Upper lobe of left lung (tissue), 6 donors: ENCODE results near the gene FEZ2. TPM values are rescaled to one million over a fixed set of nuclear protein-coding genes. Genes with fewer than 3 reads are reported as not detected.

Source experiments
- ATAC-seq, 2 donors: fragments of 200-7000 bp; cut with Tn5 transposase; one replicate each; pipeline ENCODE4 v1.9.1; 2022; ENCODE audit warnings: mild to moderate bottlenecking in 2 of 2, moderate library complexity in 2 of 2; ENCODE audit not compliant: low FRiP score in 2 of 2
- DNase-seq, 2 donors: peaks; one replicate each; pipeline ENCODE4 v3.0.0-alpha.2; 2019 to 2020
- H3K27ac ChIP-seq, 4 donors: fragments of 200-600 bp; sonication (generic); one replicate each; pipeline ENCODE4 v1.5.1; 2016 to 2019
- H3K27me3 ChIP-seq, 4 donors: fragments of 200-600 bp; sonication (generic); one replicate each; pipeline ENCODE4 v1.5.1; 2017 to 2019
- H3K36me3 ChIP-seq, 4 donors: fragments of 200-600 bp; sonication (generic); one replicate each; pipeline ENCODE4 v1.5.1; 2016 to 2019
- H3K4me1 ChIP-seq, 4 donors: fragments of 200-600 bp; sonication (generic); one replicate each; pipeline ENCODE4 v1.5.1; 2018 to 2019
- H3K4me3 ChIP-seq, 4 donors: fragments of 200-600 bp; sonication (generic); one replicate each; pipeline ENCODE4 v1.5.1; 2017 to 2019; ENCODE audit warnings: mild to moderate bottlenecking in 2 of 4, moderate library complexity in 1 of 4
- H3K9me3 ChIP-seq, 4 donors: fragments of 200-600 bp; sonication (generic); one replicate each; pipeline ENCODE4 v1.5.1; 2018 to 2019
- EP300 ChIP-seq, 4 donors: sonication (generic); formaldehyde crosslinking; IDR thresholded peaks; one replicate each; pipeline ENCODE4 v1.5.1; 2017; ENCODE audit warnings: antibody characterized with exemption in 4 of 4, control low read depth in 2 of 4
- POLR2A ChIP-seq, 4 donors: fragments of 450-650 bp; IDR thresholded peaks; one replicate each; pipeline ENCODE4 v1.5.1; 2016 to 2017; ENCODE audit warnings: antibody characterized with exemption in 4 of 4, mild to moderate bottlenecking in 2 of 4
- POLR2AphosphoS5 ChIP-seq, 2 donors: sonication (generic); formaldehyde crosslinking; IDR thresholded peaks; one replicate each; pipeline ENCODE4 v1.5.1; 2017; ENCODE audit warnings: antibody characterized with exemption in 2 of 2
- WGBS, 2 donors: methylation state at CpG; one replicate each; pipeline ENCODE4 v1.1.5; 2017 to 2018; 5-methylcytosine and 5-hydroxymethylcytosine counted together
- total RNA-seq, 6 donors: library from RNA; depleted of rRNA in 4 of 6; stranded (reverse); fragments of >200 nt in 4 of 6; gene quantifications; one replicate each; pipeline versions ENCODE4 v1.1.0 to v1.2.1, GENCODE V29; 2016 to 2021
- TF ChIP-seq, protein P1 (sequence below), 6 experiments: fragments of 450-650 bp in 4 of 6; fragments of 200-600 bp in 2 of 6; sonication (generic) in 2 of 6; IDR thresholded peaks; one replicate each; pipeline ENCODE4 v1.5.1; 2016 to 2019; ENCODE audit warnings: antibody characterized with exemption in 6 of 6
- donor health status: DM: no; HTN: no; CAD: no; lungs with moderate emphysema.
- donor health status: DM: no; HTN: yes; CAD: no; lungs with severe emphysema.

FEZ2 gene
- total RNA-seq, 6 donors from 2014 or later: 38.2 to 81.1 (median 43.1) TPM

DNA sequence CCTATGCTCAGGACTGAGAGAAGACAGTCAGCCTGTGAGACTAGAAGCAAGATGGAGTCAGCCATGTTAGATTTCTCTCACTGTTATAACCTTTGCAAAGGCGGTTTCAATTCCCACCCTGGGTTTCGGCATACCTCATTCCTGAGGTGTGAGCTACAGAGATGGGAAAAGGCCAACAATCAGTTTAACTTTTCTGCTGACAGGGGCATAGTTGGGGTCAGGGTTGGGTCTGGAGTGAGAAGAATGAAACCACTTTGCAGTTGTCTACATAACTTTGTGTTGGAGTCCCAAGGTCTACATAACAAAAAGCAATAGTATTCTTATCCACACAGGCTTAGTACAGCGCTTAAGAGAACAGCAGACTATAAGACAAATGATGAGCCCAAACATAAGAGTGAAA, 28.1 kb upstream of the FEZ2 start:
- Histone ChIP-seq H3K9me3 (peaks cover 0 to 15% (median 6%) of the 10 kb centered on the region in 4 donors), H3K27ac (no peak overlapping the region), H3K4me1 (no peaks in the 10 kb centered on the region), H3K4me3 (no peak overlapping the region), H3K36me3 (no peaks in the 10 kb centered on the region), H3K27me3 (no peaks in the 10 kb centered on the region)
- no peak for TF ChIP-seq EP300 (IDR thresholded peaks at IDR 0.05)
- no peak for TF ChIP-seq POLR2A (IDR thresholded peaks at IDR 0.05)
- TF ChIP-seq POLR2AphosphoS5 (IDR thresholded peaks at IDR 0.05): no peak
- TF ChIP-seq, protein P1, sequence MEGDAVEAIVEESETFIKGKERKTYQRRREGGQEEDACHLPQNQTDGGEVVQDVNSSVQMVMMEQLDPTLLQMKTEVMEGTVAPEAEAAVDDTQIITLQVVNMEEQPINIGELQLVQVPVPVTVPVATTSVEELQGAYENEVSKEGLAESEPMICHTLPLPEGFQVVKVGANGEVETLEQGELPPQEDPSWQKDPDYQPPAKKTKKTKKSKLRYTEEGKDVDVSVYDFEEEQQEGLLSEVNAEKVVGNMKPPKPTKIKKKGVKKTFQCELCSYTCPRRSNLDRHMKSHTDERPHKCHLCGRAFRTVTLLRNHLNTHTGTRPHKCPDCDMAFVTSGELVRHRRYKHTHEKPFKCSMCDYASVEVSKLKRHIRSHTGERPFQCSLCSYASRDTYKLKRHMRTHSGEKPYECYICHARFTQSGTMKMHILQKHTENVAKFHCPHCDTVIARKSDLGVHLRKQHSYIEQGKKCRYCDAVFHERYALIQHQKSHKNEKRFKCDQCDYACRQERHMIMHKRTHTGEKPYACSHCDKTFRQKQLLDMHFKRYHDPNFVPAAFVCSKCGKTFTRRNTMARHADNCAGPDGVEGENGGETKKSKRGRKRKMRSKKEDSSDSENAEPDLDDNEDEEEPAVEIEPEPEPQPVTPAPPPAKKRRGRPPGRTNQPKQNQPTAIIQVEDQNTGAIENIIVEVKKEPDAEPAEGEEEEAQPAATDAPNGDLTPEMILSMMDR (IDR thresholded peaks at IDR 0.05): no peak
- ATAC-seq (no peak), DNase-seq (no peak)
- 98% methylated on average over 3 of the region's 3 CpGs for WGBS, 2 donors

DNA sequence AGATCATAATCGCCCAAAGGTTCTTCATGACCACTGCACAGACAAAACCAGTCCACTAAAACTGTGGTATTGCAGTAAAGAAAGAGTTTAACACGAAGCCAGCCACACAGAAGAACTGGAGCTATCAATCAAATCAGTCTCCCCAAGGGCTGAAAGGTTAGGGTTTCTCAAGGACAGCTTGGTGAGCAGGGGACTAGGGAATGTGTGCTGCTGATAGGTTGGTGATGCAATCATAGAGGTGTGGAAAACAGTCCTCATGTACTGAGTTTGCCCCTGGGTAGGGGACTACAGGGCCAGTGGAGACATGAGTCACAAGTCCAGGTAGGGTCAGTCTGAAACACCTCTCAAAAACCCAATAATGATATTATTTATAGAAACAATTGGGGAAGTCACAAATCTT, 27.3 kb upstream of the FEZ2 start:
- no peak overlapping the region for H3K27ac ChIP-seq
- no peak for TF ChIP-seq POLR2AphosphoS5 (IDR thresholded peaks at IDR 0.05)
- no peak for TF ChIP-seq EP300 (IDR thresholded peaks at IDR 0.05)
- TF ChIP-seq, protein P1 (IDR thresholded peaks at IDR 0.05): no peak
- no peak for TF ChIP-seq POLR2A (IDR thresholded peaks at IDR 0.05)
- H3K27me3 ChIP-seq: no peaks in the 10 kb centered on the region
- H3K4me3 ChIP-seq: no peak overlapping the region
- H3K36me3 ChIP-seq: no peaks in the 10 kb centered on the region
- 85% methylated on average over 2 of the region's 2 CpGs for WGBS, 2 donors
- H3K4me1 ChIP-seq: no peaks in the 10 kb centered on the region
- peaks cover 0 to 15% (median 6%) of the 10 kb centered on the region in 4 donors for H3K9me3 ChIP-seq
- ATAC-seq: no peak
- DNase-seq: no peak

DNA sequence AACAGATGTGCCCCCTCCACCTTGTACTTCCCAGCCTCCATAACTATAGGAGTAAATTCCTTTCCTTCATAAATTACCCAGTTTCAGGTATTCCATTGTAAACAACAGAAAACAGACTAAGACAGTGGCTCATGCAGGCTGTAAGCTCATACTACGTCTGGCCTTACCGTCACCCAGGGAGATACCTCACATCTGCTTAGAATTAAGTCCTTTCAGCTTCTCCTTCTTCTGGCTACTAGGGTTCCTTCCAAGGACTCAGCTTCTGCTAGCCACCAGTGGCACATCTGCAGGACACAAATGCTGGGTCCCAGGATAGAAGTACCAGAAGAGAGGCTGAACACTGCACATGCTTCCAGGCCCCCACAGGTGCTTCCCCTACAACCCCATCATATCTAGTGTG, 22.4 kb upstream of the FEZ2 start:
- Histone ChIP-seq H3K27me3 (no peaks in the 10 kb centered on the region), H3K36me3 (no peaks in the 10 kb centered on the region), H3K27ac (no peak overlapping the region), H3K9me3 (peaks cover 0 to 12% (median 4%) of the 10 kb centered on the region in 4 donors), H3K4me1 (no peaks in the 10 kb centered on the region), H3K4me3 (no peak overlapping the region)
- 97 to 100% methylated on average over 2 of the region's 2 CpGs for WGBS, 2 donors
- DNase-seq: no peak
- no peak for ATAC-seq
- TF ChIP-seq POLR2AphosphoS5 (IDR thresholded peaks at IDR 0.05) (no peak), EP300 (IDR thresholded peaks at IDR 0.05) (no peak), POLR2A (IDR thresholded peaks at IDR 0.05) (no peak)
- TF ChIP-seq, protein P1 (IDR thresholded peaks at IDR 0.05): no peak

DNA sequence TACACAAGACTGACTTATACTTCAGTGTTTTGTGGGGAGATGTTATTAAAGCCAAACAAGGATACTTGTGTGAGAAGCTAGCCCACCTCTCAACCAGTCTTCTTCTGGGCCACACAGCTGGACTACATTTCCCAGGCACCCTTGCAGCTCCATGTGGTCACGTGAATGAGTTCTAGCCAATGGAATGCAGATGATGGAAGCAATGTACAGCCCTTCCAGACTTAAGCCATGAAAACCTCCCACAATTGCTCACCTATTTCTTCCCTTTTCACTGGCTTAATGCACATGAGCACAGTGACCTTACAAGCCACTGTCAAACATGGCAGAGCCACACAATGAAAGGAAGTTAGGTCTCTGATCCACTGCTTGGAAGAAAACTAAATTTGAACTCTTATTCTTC, 20.4 kb upstream of the FEZ2 start:
- peak in 1 of 2 donors; percentile 60 for ATAC-seq
- WGBS, 2 donors: 77 to 83% methylated on average over 1 of the region's 1 CpG

DNA sequence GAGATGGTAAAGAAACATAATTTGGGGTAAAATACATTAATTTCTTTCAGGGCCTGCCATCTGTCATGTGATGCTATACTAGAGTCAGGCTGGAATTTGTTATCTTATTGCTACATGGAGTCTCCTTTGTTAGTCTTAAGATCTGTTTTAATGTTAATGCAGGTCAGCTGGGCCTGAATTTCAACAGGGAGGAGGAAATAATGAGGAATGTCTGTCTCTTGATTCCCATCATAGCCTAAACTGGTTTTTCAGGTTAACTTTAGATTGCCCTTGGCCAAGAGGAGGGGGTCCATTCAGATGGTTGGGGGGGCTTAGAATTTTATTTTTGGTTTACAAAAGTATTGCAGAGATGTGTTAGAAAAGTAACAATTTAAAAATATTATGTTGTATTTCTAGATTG, 19.0 kb upstream of the FEZ2 start:
- no peak for ATAC-seq
- TF ChIP-seq POLR2AphosphoS5 (IDR thresholded peaks at IDR 0.05) (no peak), POLR2A (IDR thresholded peaks at IDR 0.05) (no peak), EP300 (IDR thresholded peaks at IDR 0.05) (no peak)
- TF ChIP-seq, protein P1 (IDR thresholded peaks at IDR 0.05): no peak

More for the DNA sequence above, 20.4 kb upstream of the FEZ2 start:
- H3K36me3 ChIP-seq: no peaks in the 10 kb centered on the region
- no peak overlapping the region for H3K4me3 ChIP-seq
- H3K9me3 ChIP-seq: no peaks in the 10 kb centered on the region
- no peaks in the 10 kb centered on the region for H3K27me3 ChIP-seq
- no peak overlapping the region for H3K27ac ChIP-seq
- H3K4me1 ChIP-seq: no peaks in the 10 kb centered on the region
- peak in 1 of 2 donors; percentile 41 for DNase-seq
- no peak for TF ChIP-seq EP300 (IDR thresholded peaks at IDR 0.05)
- TF ChIP-seq POLR2AphosphoS5 (IDR thresholded peaks at IDR 0.05): no peak
- TF ChIP-seq, protein P1 (IDR thresholded peaks at IDR 0.05): no peak
- no peak for TF ChIP-seq POLR2A (IDR thresholded peaks at IDR 0.05)

More for the DNA sequence above, 19.0 kb upstream of the FEZ2 start:
- H3K4me3 ChIP-seq: no peak overlapping the region
- no peak for DNase-seq
- no peaks in the 10 kb centered on the region for H3K4me1 ChIP-seq
- no peak overlapping the region for H3K27ac ChIP-seq
- H3K9me3 ChIP-seq: no peaks in the 10 kb centered on the region
- H3K27me3 ChIP-seq: no peaks in the 10 kb centered on the region
- no peaks in the 10 kb centered on the region for H3K36me3 ChIP-seq
